HUES64 (cell line): ENCODE data around the gene ACTG1.

ENCODE experiments used
- H3K27ac ChIP-seq: 2 replicates; pipeline ENCODE4 v1.7.0; 2013; ENCODE audit warnings: low read depth, low read length, inconsistent platforms
- H3K27me3 ChIP-seq: 2 replicates; pipeline ENCODE4 v1.6.1; 2013; ENCODE audit warnings: mild to moderate bottlenecking, low read length; ENCODE audit not compliant: insufficient read depth
- H3K36me3 ChIP-seq: 2 replicates; pipeline ENCODE4 v1.6.1; 2013; ENCODE audit warnings: mild to moderate bottlenecking, low read length; ENCODE audit not compliant: insufficient read depth
- H3K4me1 ChIP-seq: 2 replicates; pipeline ENCODE4 v1.6.1; 2013; ENCODE audit warnings: mild to moderate bottlenecking, low read length, moderate library complexity; ENCODE audit not compliant: insufficient read depth
- H3K4me3 ChIP-seq: 2 replicates; pipeline ENCODE4 v1.5.1; 2013; ENCODE audit warnings: mild to moderate bottlenecking, low read length, moderate library complexity
- H3K9ac ChIP-seq: 2 replicates; pipeline ENCODE4 v1.6.1; 2013; ENCODE audit warnings: mild to moderate bottlenecking, low read depth, low read length
- H3K9me3 ChIP-seq: 2 replicates; pipeline ENCODE4 v1.6.1; 2013; ENCODE audit warnings: low read depth, low read length; ENCODE audit not compliant: insufficient read depth
- WGBS: fragments of 150-250, 120-280 bp; methylation state at CpG from one replicate; pipeline ENCODE4 v1.1.7; 2013; ENCODE audit warnings: missing lambda C conversion rate; 5-methylcytosine and 5-hydroxymethylcytosine counted together

Gene ACTG1

DNA sequence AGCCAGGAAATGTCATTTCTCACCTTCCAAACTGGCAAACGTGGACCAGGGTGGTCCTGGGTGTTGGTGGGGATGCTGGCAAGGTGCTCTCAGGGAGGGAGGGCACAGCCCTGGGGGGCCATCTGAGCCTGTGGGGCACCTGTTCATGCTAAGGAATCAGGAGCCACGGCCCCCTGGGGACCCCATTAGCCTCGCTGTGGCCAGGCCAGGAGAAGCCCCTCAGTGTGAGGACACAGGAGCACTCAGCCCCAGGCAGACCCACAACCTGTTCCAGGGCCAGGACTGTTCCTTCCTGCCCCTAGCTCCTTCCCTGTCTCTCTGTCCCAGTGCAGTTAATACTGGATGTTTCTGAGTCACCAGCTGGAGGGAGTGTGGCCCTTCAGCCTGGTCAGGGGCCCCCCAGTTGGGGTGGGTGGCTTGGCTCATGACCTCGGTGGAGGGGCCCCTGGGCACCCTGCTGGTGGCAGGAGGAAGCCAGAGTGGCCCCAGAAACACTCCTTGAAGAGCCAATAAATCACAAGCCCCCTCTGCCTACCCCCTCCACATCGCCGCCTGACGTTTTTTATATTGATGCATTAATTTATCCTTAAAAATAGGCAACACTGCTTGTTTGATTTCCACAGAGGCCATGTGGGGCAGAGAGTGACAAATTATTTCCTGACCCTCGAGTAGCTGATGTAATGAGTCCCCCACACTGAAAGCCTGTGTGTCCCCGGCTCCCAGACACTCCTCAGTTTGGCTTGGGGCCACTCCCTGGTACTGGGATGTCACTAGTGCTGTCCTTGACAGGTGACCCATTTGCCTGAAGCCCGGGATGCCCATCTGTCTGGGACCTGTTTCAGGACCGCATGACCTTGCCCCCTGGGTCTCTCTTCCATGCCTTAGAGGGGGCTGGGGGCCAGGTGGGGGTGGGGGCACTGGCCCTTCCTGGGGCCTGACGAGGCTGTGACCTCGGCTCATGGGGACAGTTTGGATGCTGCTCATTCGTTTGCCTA is 22.3 kb downstream of the ACTG1 start:
- no peak overlapping the region for H3K9ac ChIP-seq
- H3K4me3 ChIP-seq, result no peak overlapping the region
- peaks cover 10% of the 10 kb centered on the region for H3K4me1 ChIP-seq
- H3K9me3 ChIP-seq, result no peaks in the 10 kb centered on the region
- peak overlapping the region; percentile 36; the same call in 1 of the 2 replicates for H3K27ac ChIP-seq
- H3K36me3 ChIP-seq, result no peaks in the 10 kb centered on the region
- WGBS, result 55% methylated on average over 14 of the region's 14 CpGs
- peaks cover 35% of the 10 kb centered on the region for H3K27me3 ChIP-seq

DNA sequence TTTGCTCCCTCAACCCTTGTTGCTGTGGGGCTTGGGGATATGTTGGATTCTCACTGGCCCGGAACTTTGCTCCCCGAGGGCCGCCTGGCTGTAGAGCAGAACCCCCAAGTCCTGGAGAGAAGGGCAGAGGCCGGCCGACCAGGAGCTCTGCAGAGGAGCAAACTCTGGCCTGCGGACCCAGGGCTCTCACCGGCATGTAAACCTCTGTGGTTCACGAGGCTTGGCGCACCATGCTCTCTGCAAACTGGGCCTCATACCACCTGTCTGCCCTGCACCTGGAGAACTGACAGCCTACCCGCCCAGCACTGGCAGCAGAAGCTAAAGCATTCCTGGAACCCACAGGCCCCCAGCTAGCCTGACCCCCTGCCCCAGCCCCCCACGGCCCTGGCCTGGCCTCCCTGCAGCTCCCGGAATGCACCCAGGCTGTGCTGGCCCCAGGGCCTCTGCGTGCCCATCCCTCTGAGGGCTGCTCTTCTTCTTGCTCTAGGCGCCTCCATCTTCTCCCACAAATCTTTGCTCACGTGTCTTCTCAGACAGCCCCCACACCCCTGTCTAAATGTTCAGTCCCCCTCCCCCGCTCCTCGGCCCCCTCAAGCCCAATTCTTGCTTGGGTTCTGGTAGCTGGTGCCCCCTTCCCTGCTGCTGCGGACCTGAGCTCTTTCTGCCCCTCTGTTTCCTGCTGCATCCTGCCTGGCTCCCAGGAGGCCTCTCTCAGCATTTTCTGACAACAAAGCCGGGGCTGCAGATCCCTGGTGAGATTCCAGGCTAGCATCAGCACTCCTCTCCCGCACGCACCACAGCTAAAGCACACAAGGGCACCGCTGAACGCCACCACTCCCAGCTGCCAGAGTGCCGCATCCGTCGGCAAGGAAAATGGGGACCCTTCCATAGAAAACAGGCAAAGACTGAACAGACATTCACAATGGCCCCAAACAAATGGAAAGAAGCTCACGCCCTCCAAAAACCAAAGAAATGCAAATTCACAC is 23.3 kb downstream of the ACTG1 start:
- Histone ChIP-seq H3K9me3 (no peaks in the 10 kb centered on the region), H3K27me3 (peaks cover 39% of the 10 kb centered on the region), H3K4me1 (peaks cover 10% of the 10 kb centered on the region), H3K4me3 (no peak overlapping the region), H3K9ac (no peak overlapping the region), H3K27ac (peak overlapping the region; percentile 36; the same call in 1 of the 2 replicates), H3K36me3 (no peaks in the 10 kb centered on the region)
- 28% methylated on average over 27 of the region's 27 CpGs for WGBS

- 25% methylated on average over 52 of the region's 52 CpGs for WGBS
- Histone ChIP-seq H3K36me3 (no peaks in the 10 kb centered on the region), H3K9me3 (no peaks in the 10 kb centered on the region), H3K27ac (no peak overlapping the region), H3K9ac (peak overlapping the region; percentile 71), H3K4me3 (peak overlapping the region; percentile 55), H3K27me3 (peaks cover 47% of the 10 kb centered on the region), H3K4me1 (peaks cover 14% of the 10 kb centered on the region)
Observed at GRCh38 chr17:81488276-81488860, 24.2 kb downstream of the ACTG1 start.

- Histone ChIP-seq H3K4me3 (peak overlapping the region; percentile 55), H3K27me3 (peaks cover 54% of the 10 kb centered on the region), H3K9me3 (no peaks in the 10 kb centered on the region), H3K27ac (no peak overlapping the region), H3K4me1 (peaks cover 20% of the 10 kb centered on the region), H3K9ac (peak overlapping the region; percentile 71), H3K36me3 (no peaks in the 10 kb centered on the region)
- WGBS, result 17% methylated on average over 87 of the region's 87 CpGs
Observed at GRCh38 chr17:81487487-81488275, 24.9 kb downstream of the ACTG1 start.

- Histone ChIP-seq H3K27ac (no peak overlapping the region), H3K9ac (no peak overlapping the region), H3K4me3 (no peak overlapping the region), H3K36me3 (no peaks in the 10 kb centered on the region), H3K4me1 (peaks cover 20% of the 10 kb centered on the region), H3K9me3 (no peaks in the 10 kb centered on the region), H3K27me3 (peaks cover 56% of the 10 kb centered on the region)
- 85% methylated on average over 10 of the region's 10 CpGs for whole genome bisulfite sequencing
Observed at GRCh38 chr17:81487089-81487486, 25.5 kb downstream of the ACTG1 start.

- no peak overlapping the region for H3K9ac ChIP-seq
- no peaks in the 10 kb centered on the region for H3K9me3 ChIP-seq
- WGBS, result 92% methylated on average over 17 of the region's 17 CpGs
- H3K27ac ChIP-seq, result no peak overlapping the region
- H3K27me3 ChIP-seq, result peaks cover 61% of the 10 kb centered on the region
- no peaks in the 10 kb centered on the region for H3K36me3 ChIP-seq
- H3K4me1 ChIP-seq, result peaks cover 20% of the 10 kb centered on the region
- H3K4me3 ChIP-seq, result no peak overlapping the region
Observed at GRCh38 chr17:81486199-81486810, 26.3 kb downstream of the ACTG1 start.

DNA sequence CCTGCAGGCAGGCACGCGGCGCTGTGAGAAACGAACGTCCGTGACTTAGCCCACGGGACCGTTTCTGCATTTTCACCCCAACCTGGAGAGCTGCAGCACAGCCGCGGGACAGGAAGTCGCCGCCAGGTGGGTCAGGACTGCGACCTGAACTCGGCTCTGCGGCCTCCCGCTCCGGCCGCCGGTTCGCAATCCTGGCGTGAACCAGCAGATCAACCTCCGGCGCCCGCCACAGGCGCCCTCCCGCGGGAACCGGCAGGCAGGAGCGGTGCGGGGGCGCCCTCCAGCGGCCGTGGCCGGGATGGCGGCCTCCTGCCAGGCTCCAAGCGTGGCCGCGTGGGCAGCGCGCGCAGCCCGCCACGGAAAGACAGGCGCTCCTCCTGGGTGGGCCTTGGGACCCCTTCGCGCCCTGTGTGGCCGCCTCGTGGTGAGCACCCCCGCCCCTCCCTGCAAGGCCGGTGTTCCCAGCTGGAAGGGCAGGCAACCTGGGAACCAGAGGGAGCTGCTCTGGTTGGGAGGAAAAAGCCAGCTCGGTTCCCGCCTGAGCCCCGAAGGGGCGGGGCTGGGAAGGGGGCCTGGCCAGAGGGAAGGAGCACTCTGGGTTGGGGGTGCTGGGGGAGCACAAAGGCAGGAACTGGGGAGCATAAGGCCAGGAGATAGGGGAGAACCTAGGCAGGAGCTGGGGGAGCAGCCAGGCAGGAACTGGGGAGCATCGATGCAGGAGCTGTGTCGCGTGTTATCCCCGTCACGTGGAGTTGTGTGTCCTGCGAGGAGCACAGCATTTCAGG is 28.2 kb downstream of the ACTG1 start:
- 0 out of 2 replicates have a peak, but pooled peaks cover 10% of the 10 kb centered on the region for H3K4me1 ChIP-seq
- H3K27ac ChIP-seq, result no peak overlapping the region
- H3K27me3 ChIP-seq, result peaks cover 78% of the 10 kb centered on the region
- WGBS, result 9% methylated on average over 60 of the region's 60 CpGs
- H3K9ac ChIP-seq, result peak overlapping the region; percentile 64
- H3K36me3 ChIP-seq, result no peaks in the 10 kb centered on the region
- H3K4me3 ChIP-seq, result peak overlapping the region; percentile 64
- no peaks in the 10 kb centered on the region for H3K9me3 ChIP-seq

DNA sequence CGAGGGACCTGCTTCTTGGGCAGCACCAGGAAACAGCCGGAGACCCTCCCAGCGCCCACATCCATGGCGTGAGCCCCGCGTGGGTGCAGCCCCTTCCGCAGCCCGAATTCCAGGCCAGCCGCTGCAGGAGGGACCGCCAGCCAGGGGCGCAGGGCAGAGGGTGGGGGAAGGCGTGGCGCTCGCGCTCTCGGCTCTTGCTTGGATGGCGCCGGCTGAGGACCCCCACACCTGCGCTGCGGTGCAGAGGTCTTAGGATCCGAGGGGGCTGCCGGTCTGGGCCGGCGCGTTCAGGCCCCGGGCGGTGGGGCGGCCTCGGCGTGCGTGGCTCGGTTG is 28.8 kb downstream of the ACTG1 start:
- Histone ChIP-seq H3K36me3 (no peaks in the 10 kb centered on the region), H3K27ac (no peak overlapping the region), H3K9ac (peak overlapping the region; percentile 64), H3K9me3 (no peaks in the 10 kb centered on the region), H3K4me3 (peak overlapping the region; percentile 64), H3K4me1 (0 out of 2 replicates have a peak, but pooled peaks cover 10% of the 10 kb centered on the region), H3K27me3 (peaks cover 78% of the 10 kb centered on the region)
- WGBS, result 8% methylated on average over 32 of the region's 32 CpGs

- H3K27me3 ChIP-seq, result peaks cover 75% of the 10 kb centered on the region
- peak overlapping the region; percentile 64 for H3K4me3 ChIP-seq
- H3K9ac ChIP-seq, result peak overlapping the region; percentile 64; the same call in 1 of the 2 replicates
- H3K9me3 ChIP-seq, result no peaks in the 10 kb centered on the region
- 44% methylated on average over 29 of the region's 29 CpGs for WGBS
- no peaks in the 10 kb centered on the region for H3K36me3 ChIP-seq
- no peak overlapping the region for H3K27ac ChIP-seq
- 0 out of 2 replicates have a peak, but pooled peaks cover 10% of the 10 kb centered on the region for H3K4me1 ChIP-seq
Observed at GRCh38 chr17:81483085-81483861, 29.3 kb downstream of the ACTG1 start.
